Activated B cell treated with CpG ODN at 0.5 μM for 24 hours (primary cell): ENCODE measurements around the gene SCD5. TPM values are rescaled to one million over a fixed set of nuclear protein-coding genes. Genes with fewer than 3 reads are reported as not detected.

Source experiments
- ATAC-seq: fragments of 200-7000 bp; cut with Tn5 transposase; one replicate; pipeline ENCODE4 v1.10.0; 2021; ENCODE audit warnings: low read depth, mild to moderate bottlenecking, moderate library complexity
- CTCF ChIA-PET: fragments of 350-600 bp; sonication (Branson Sonifier 250); formaldehyde crosslinking; loops from one replicate; lab custom pipeline; 2021; ENCODE audit warnings: antibody characterized with exemption; lab: Charles Lee
- POLR2A ChIA-PET: fragments of 350-600 bp; sonication (Branson Sonifier 250); formaldehyde crosslinking; loops from one replicate; lab custom pipeline; 2021; ENCODE audit warnings: antibody characterized with exemption; lab: Charles Lee
- DNase-seq: peaks from one replicate; pipeline ENCODE4 v3.0.0; 2022
- H3K27ac Mint-ChIP-seq: one replicate; pipeline ENCODE4 v1.8.0; 2020; ENCODE audit warnings: mixed read lengths
- H3K27me3 Mint-ChIP-seq: one replicate; pipeline ENCODE4 v1.8.0; 2021; ENCODE audit warnings: mixed read lengths
- H3K36me3 Mint-ChIP-seq: one replicate; pipeline ENCODE4 v1.8.0; 2021; ENCODE audit warnings: low read depth, mixed read lengths
- H3K4me1 Mint-ChIP-seq: one replicate; pipeline ENCODE4 v1.8.0; 2021; ENCODE audit warnings: mixed read lengths
- H3K4me3 Mint-ChIP-seq: one replicate; pipeline ENCODE4 v1.8.0; 2020; ENCODE audit warnings: mild to moderate bottlenecking, mixed read lengths
- H3K9me3 Mint-ChIP-seq: one replicate; pipeline ENCODE4 v1.8.0; 2020; ENCODE audit warnings: mixed read lengths
- CTCF ChIP-seq: fragments of 200-600 bp; IDR thresholded peaks from one replicate; pipeline ENCODE4 v1.8.0; 2022; ENCODE audit warnings: antibody characterized with exemption, mild to moderate bottlenecking
- intact Hi-C: fragments of 100-400 bp; cut with micrococcal nuclease; formaldehyde crosslinking; loops from one replicate; pipeline ENCODE4 v1.15.1; 2024
- total RNA-seq: library from RNA; stranded (reverse); gene quantifications from 2 replicates; pipeline ENCODE4 v1.2.3, GENCODE V29; 2022

SCD5 gene
- total RNA-seq, 1 donor from 2014 or later, result not detected

GRCh38 chr4:82688091-82688795 lies 110.4 kb downstream of the SCD5 start:
- H3K4me3 Mint-ChIP-seq, result no peak overlapping the region
- TF ChIP-seq CTCF, result no peak
- no peak overlapping the region for H3K27ac Mint-ChIP-seq
- no peaks in the 10 kb centered on the region for H3K4me1 Mint-ChIP-seq
- intact Hi-C loops, result no loop called here
- no peak for ATAC-seq
- no peak for DNase-seq
- ChIA-PET CTCF (no interaction called here), POLR2A (no interaction called here)
- H3K9me3 Mint-ChIP-seq, result no peaks in the 10 kb centered on the region
- H3K36me3 Mint-ChIP-seq, result no peaks in the 10 kb centered on the region
- H3K27me3 Mint-ChIP-seq, result peaks cover 4% of the 10 kb centered on the region

DNA sequence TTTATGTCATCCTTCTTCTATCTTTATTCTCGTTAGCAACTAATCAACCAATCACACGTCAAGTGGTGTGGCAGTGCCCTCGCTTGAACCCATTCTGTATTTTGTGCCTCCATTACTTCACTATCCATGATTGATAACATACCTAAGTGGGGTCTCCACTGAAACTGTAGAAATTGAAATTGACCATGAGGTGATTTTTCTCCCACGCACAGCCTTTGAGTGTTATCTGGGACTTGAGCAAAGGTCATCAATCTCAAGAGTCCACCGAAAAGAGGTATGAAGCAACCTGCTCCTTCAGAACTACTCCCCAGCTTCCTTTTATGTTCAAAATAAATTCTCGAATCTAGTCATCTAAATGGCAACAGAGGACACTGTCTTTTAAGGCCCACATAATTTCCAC lies 111.1 kb downstream of the SCD5 start:
- Mint-ChIP-seq H3K27ac (no peak overlapping the region), H3K9me3 (no peaks in the 10 kb centered on the region), H3K36me3 (no peaks in the 10 kb centered on the region), H3K4me3 (no peak overlapping the region), H3K4me1 (no peaks in the 10 kb centered on the region), H3K27me3 (peaks cover 4% of the 10 kb centered on the region)
- DNase-seq (no peak), ATAC-seq (no peak)
- POLR2A ChIA-PET, result no interaction called here
- CTCF ChIA-PET, result no interaction called here
- intact Hi-C loops, result no loop called here
- no peak for TF ChIP-seq CTCF

- DNase-seq, result no peak
- POLR2A ChIA-PET, result no interaction called here
- CTCF ChIA-PET, result no interaction called here
- Mint-ChIP-seq H3K36me3 (no peaks in the 10 kb centered on the region), H3K27ac (no peak overlapping the region), H3K9me3 (no peaks in the 10 kb centered on the region), H3K27me3 (peaks cover 8% of the 10 kb centered on the region), H3K4me1 (no peaks in the 10 kb centered on the region), H3K4me3 (no peak overlapping the region)
- no peak for ATAC-seq
- intact Hi-C loops, result no loop called here
- no peak for TF ChIP-seq CTCF
Observed at GRCh38 chr4:82681754-82682153, 116.8 kb downstream of the SCD5 start.

- POLR2A ChIA-PET, result no interaction called here
- CTCF ChIA-PET, result no interaction called here
- Mint-ChIP-seq H3K9me3 (no peaks in the 10 kb centered on the region), H3K36me3 (no peaks in the 10 kb centered on the region), H3K4me3 (no peak overlapping the region), H3K4me1 (no peaks in the 10 kb centered on the region), H3K27ac (no peak overlapping the region), H3K27me3 (peaks cover 8% of the 10 kb centered on the region)
- intact Hi-C loops, result no loop called here
- TF ChIP-seq CTCF, result no peak
- ATAC-seq (no peak), DNase-seq (no peak)
Observed at GRCh38 chr4:82680834-82681233, 117.8 kb downstream of the SCD5 start.

DNA sequence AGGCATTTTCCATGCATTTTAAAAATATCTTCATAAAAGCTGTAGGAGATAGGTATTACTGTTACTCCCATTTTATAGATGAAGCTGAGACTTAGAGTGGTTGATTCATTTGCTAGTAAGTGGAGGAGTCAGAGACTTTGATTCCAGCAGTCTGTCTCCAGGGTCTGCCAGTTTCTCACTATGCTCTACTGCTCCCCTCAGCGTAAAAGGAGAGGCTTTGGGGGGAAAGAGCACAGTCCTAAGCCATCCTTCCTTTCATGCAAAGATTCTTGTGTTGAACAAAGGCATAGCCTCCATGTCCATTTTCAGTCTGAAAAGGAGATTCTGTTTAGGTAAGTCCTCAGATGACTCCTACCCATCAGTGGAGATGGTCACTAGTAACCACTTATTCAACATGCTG lies 119.1 kb downstream of the SCD5 start:
- intact Hi-C loops, result no loop called here
- H3K36me3 Mint-ChIP-seq, result no peaks in the 10 kb centered on the region
- no peak overlapping the region for H3K27ac Mint-ChIP-seq
- peaks cover 5% of the 10 kb centered on the region for H3K27me3 Mint-ChIP-seq
- H3K4me1 Mint-ChIP-seq, result no peaks in the 10 kb centered on the region
- ChIA-PET CTCF (no interaction called here), POLR2A (no interaction called here)
- H3K9me3 Mint-ChIP-seq, result no peaks in the 10 kb centered on the region
- no peak for TF ChIP-seq CTCF
- H3K4me3 Mint-ChIP-seq, result no peak overlapping the region
- ATAC-seq (no peak), DNase-seq (no peak)
